ENCODE measurements around the gene PPP3CB. TPM values are rescaled to one million over a fixed set of nuclear protein-coding genes. Genes with fewer than 3 reads are reported as not detected.

Gene PPP3CB
- total and polyA plus RNA-seq, 12 donors, result 26.7 to 60.6 (median 46.7) TPM

- no peak for DNase-seq
- H3K36me3 ChIP-seq (replicated peaks in 1 of 2), result no peaks in the 10 kb centered on the region
- H3K27ac ChIP-seq, result no peak overlapping the region
- no peaks in the 10 kb centered on the region for H3K27me3 ChIP-seq
- intact Hi-C loops (cut with DNase I), result no loop called here
- H3K9me3 ChIP-seq (replicated peaks in 1 of 3), result no peaks in the 10 kb centered on the region
- peaks cover 16 to 42% of the 10 kb centered on the region in 2 donors for H3K4me1 ChIP-seq (replicated peaks in 1 of 2)
- 63 to 73% (median 70%) methylated on average over 4 of the region's 4 CpGs for WGBS, 4 donors
- no peak overlapping the region for H3K4me3 ChIP-seq
- no peak for TF ChIP-seq POLR2A (IDR thresholded peaks at IDR 0.05)
- TF ChIP-seq CTCF (IDR thresholded peaks at IDR 0.05), result no peak
Observed at GRCh38 chr10:73408978-73409521, 86.8 kb downstream of the PPP3CB start.

- no peak for DNase-seq
- no peaks in the 10 kb centered on the region for H3K9me3 ChIP-seq (replicated peaks in 1 of 3)
- no peak overlapping the region for H3K27ac ChIP-seq
- H3K36me3 ChIP-seq (replicated peaks in 1 of 2), result no peaks in the 10 kb centered on the region
- 71 to 84% (median 78%) methylated on average over 5 of the region's 5 CpGs for WGBS, 4 donors
- peaks cover 15 to 46% of the 10 kb centered on the region in 2 donors for H3K4me1 ChIP-seq (replicated peaks in 1 of 2)
- TF ChIP-seq CTCF (IDR thresholded peaks at IDR 0.05) (no peak), POLR2A (IDR thresholded peaks at IDR 0.05) (no peak)
- no peaks in the 10 kb centered on the region for H3K27me3 ChIP-seq
- intact Hi-C loops (cut with DNase I), result no loop called here
- no peak overlapping the region for H3K4me3 ChIP-seq
Observed at GRCh38 chr10:73408061-73408460, 87.8 kb downstream of the PPP3CB start.

- TF ChIP-seq CTCF (IDR thresholded peaks at IDR 0.05), result no peak
- TF ChIP-seq POLR2A (IDR thresholded peaks at IDR 0.05), result no peak
- Histone ChIP-seq H3K27ac (no peak overlapping the region), H3K4me3 (no peak overlapping the region), H3K27me3 (no peaks in the 10 kb centered on the region), H3K4me1 (replicated peaks in 1 of 2) (peaks cover 10 to 44% of the 10 kb centered on the region in 2 donors), H3K9me3 (replicated peaks in 1 of 3) (no peaks in the 10 kb centered on the region), H3K36me3 (replicated peaks in 1 of 2) (no peaks in the 10 kb centered on the region)
- intact Hi-C loops (cut with DNase I), result no loop called here
- WGBS, 4 donors, result 69 to 83% (median 82%) methylated on average over 1 of the region's 1 CpG
- DNase-seq, result no peak
Observed at GRCh38 chr10:73407495-73407894, 88.3 kb downstream of the PPP3CB start.

- intact Hi-C loops (cut with DNase I), result no loop called here
- Histone ChIP-seq H3K27me3 (no peaks in the 10 kb centered on the region), H3K27ac (no peak overlapping the region), H3K36me3 (replicated peaks in 1 of 2) (no peaks in the 10 kb centered on the region), H3K4me3 (no peak overlapping the region), H3K9me3 (replicated peaks in 1 of 3) (no peaks in the 10 kb centered on the region), H3K4me1 (replicated peaks in 1 of 2) (peaks cover 3 to 42% of the 10 kb centered on the region in 2 donors)
- DNase-seq, result no peak
- TF ChIP-seq POLR2A (IDR thresholded peaks at IDR 0.05) (no peak), CTCF (IDR thresholded peaks at IDR 0.05) (no peak)
- 80 to 83% (median 82%) methylated on average over 5 of the region's 5 CpGs for WGBS, 4 donors
Observed at GRCh38 chr10:73406846-73407245, 89.0 kb downstream of the PPP3CB start.

Data from adrenal gland (tissue), 12 donors.